ENCODE results near the gene PEX11B. TPM values are rescaled to one million over a fixed set of nuclear protein-coding genes. Genes with fewer than 3 reads are reported as not detected.

The PEX11B gene
- total RNA-seq, 2 donors from 2014 or later: 19.8 to 24.4 TPM

GRCh38 chr1:145886816-145887215 lies 31.7 kb downstream of the PEX11B start:
- intact Hi-C loops (cut with DNase I): loop anchor here in 1 of 2 donors (10.0 kb wide), 1 partner anchor 128 kb away; no protein-coding TSS in a partner anchor

GRCh38 chr1:145886390-145886789 lies 32.1 kb downstream of the PEX11B start:
- no peak for DNase-seq (ENCODE audit: low spot score)
- intact Hi-C loops (cut with DNase I): loop anchor here in 1 of 2 donors (10.0 kb wide), 1 partner anchor 128 kb away; no protein-coding TSS in a partner anchor

More at GRCh38 chr1:145886816-145887215, 31.7 kb downstream of the PEX11B start:
- no peak for DNase-seq (ENCODE audit: low spot score)

GRCh38 chr1:145885738-145886287 lies 32.7 kb downstream of the PEX11B start, which contains the start of gene ANKRD35:
Gene ANKRD35, minus strand, starts transcription at chr1:145885866. Its CDS starts 108 bp downstream, at chr1:145885758.
- DNase-seq (ENCODE audit: low spot score): peak; percentile 95

GRCh38 chr1:145884675-145885074 lies 33.8 kb downstream of the PEX11B start:
- intact Hi-C loops (cut with DNase I): loop anchor here in 1 of 2 donors (10.0 kb wide), 1 partner anchor 130 kb away; no protein-coding TSS in a partner anchor
- DNase-seq (ENCODE audit: low spot score): no peak

More at GRCh38 chr1:145885738-145886287, 32.7 kb downstream of the PEX11B start, which contains the start of gene ANKRD35:
- intact Hi-C loops (cut with DNase I): loop anchor here in 1 of 2 donors (10.0 kb wide), 1 partner anchor 129 kb away; no protein-coding TSS in a partner anchor

- DNase-seq (ENCODE audit: low spot score): no peak
- intact Hi-C loops (cut with DNase I): loop anchor here in 1 of 2 donors (10.0 kb wide), 1 partner anchor 135 kb away; no protein-coding TSS in a partner anchor
Observed at GRCh38 chr1:145879775-145880174, 38.7 kb downstream of the PEX11B start.

GRCh38 chr1:145878724-145879123 lies 39.8 kb downstream of the PEX11B start:
- intact Hi-C loops (cut with DNase I): no loop called here
- no peak for DNase-seq (ENCODE audit: low spot score)

GRCh38 chr1:145877923-145878486 lies 40.5 kb downstream of the PEX11B start:
- no peak for DNase-seq (ENCODE audit: low spot score)
- intact Hi-C loops (cut with DNase I): no loop called here

- no peak for DNase-seq (ENCODE audit: low spot score)
- intact Hi-C loops (cut with DNase I): no loop called here
Observed at GRCh38 chr1:145874646-145875045, 43.9 kb downstream of the PEX11B start.

GRCh38 chr1:145871994-145872924 lies 46.3 kb downstream of the PEX11B start:
- DNase-seq (ENCODE audit: low spot score): peak; percentile 92
- intact Hi-C loops (cut with DNase I): no loop called here

- intact Hi-C loops (cut with DNase I): no loop called here
- DNase-seq (ENCODE audit: low spot score): no peak
Observed at GRCh38 chr1:145868232-145868631, 50.3 kb downstream of the PEX11B start.

- intact Hi-C loops (cut with DNase I): no loop called here
- DNase-seq (ENCODE audit: low spot score): no peak
Observed at GRCh38 chr1:145863282-145864018, 55.1 kb downstream of the PEX11B start.

Other genes starting within 250 kb of the PEX11B start
- under 1 TPM in 1 of 2 donors, not detected in 1; 0.29 TPM for gene PDZK1, start 211.3 kb downstream of the PEX11B start, total RNA-seq
- gene CD160, start 199.2 kb downstream of the PEX11B start, total RNA-seq: not detected
- gene RNF115, start 94.6 kb downstream of the PEX11B start, total RNA-seq: 10 to 100 TPM; 28.5 to 69.0 TPM
- gene POLR3C, start 94.5 kb downstream of the PEX11B start, total RNA-seq: 10 to 100 TPM; 22.1 to 25.3 TPM
- gene NUDT17, start 73.1 kb downstream of the PEX11B start, total RNA-seq: 1 to 10 TPM; 1.8 to 2.5 TPM
- 10 to 100 TPM; 28.6 to 34.7 TPM for gene PIAS3, start 59.6 kb downstream of the PEX11B start, total RNA-seq
- 1 to 10 TPM; 5.0 to 7.0 TPM for gene ANKRD35, start 32.9 kb downstream of the PEX11B start, total RNA-seq
- gene ITGA10, start 8.7 kb downstream of the PEX11B start, total RNA-seq: 1 to 10 TPM; 5.7 to 9.0 TPM
- gene RBM8A, start 8.8 kb upstream of the PEX11B start, total RNA-seq: 10 to 100 TPM; 81.0 to 83.3 TPM
- gene LIX1L, start 39.3 kb upstream of the PEX11B start, total RNA-seq: 10 to 100 TPM; 45.5 to 45.8 TPM
- gene ANKRD34A, start 45.9 kb upstream of the PEX11B start, total RNA-seq: 1 to 10 TPM; 2.3 TPM
- gene POLR3GL, start 46.0 kb upstream of the PEX11B start, total RNA-seq: 10 to 100 TPM; 22.8 to 23.8 TPM
- 100 to 1,000 TPM; 393 to 441 TPM for gene TXNIP, start 77.9 kb upstream of the PEX11B start, total RNA-seq
- gene HJV, start 103.0 kb upstream of the PEX11B start, total RNA-seq: not detected
- 1 to 10 TPM; 2.4 to 3.4 TPM for gene NBPF10, start 226.1 kb upstream of the PEX11B start, total RNA-seq

Data from posterior vena cava (tissue), 2 donors.